Measurements from ENCODE around the gene SYCN. TPM values are rescaled to one million over a fixed set of nuclear protein-coding genes. Genes with fewer than 3 reads are reported as not detected.
A peak's percentile ranks its signal among the peaks of the same experiment; 100 is the strongest.
"Not testable (repeated sequence)": the region's sequence is repeated elsewhere in the genome, so short reads cannot be mapped to it uniquely, and the experiment has no call there.

The SYCN gene
- total RNA-seq, 1 experiment from 2014 or later: not detected

DNA sequence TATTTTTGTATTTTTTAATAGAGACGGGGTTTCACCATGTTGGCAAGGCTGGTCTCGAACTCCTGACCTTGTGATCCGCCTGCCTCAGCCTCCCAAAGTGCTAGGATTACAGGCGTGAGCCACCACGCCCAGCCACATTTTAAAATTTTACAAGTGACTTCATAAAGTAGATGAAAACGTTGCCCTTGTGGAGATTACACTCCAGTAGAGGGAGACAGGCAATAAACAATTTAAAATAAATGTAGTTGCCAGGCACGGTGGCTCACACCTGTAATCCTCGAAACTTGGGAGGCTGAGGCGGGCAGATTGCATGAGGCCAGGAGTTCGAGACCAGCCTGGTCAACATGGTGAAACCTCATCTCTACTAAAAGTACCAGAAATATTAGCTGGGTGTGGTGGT lies 15.0 kb upstream of the SYCN start:
- CTCF ChIA-PET: interaction anchor here (0.7 kb wide), 1 partner anchor 195 kb away, joined by 3 read pairs; no protein-coding TSS in a partner anchor
- H3K9me2 ChIP-seq (ENCODE audit: insufficient read depth); H2AFZ ChIP-seq (ENCODE audit: low read depth, low read length, poor library complexity, severe bottlenecking); H3K27ac ChIP-seq (ENCODE audit: low read depth, low read length); H3K4me3 ChIP-seq (replicated peaks in 1 of 2; ENCODE audit: low read depth in 1 of 2, low read length in 2 of 2); DNase-seq (ENCODE audit: low read depth, low spot score); H4K20me1 ChIP-seq (ENCODE audit: insufficient read depth); H3K4me1 ChIP-seq (ENCODE audit: control insufficient read depth in 1 of 2, insufficient read depth in 2 of 2, low read length in 2 of 2); H3K4me2 ChIP-seq (ENCODE audit: low read length); H3K79me2 ChIP-seq (ENCODE audit: insufficient read depth, low read length); BruUV-seq (replicated peaks); H3K9me3 ChIP-seq (ENCODE audit: control insufficient read depth in 1 of 2, insufficient read depth in 1 of 2, low read depth in 1 of 2, low read length in 2 of 2); H3K36me3 ChIP-seq (ENCODE audit: control insufficient read depth in 1 of 2, insufficient read depth in 2 of 2, low read length in 2 of 2); POLR2A ChIA-PET; H3K27me3 ChIP-seq (ENCODE audit: insufficient read depth, low read length); RAD21 ChIA-PET (ENCODE audit: low non-redundant PET in 1 of 2, low total read pairs in 2 of 2, uncharacterized antibody in 2 of 2, unreplicated experiment in 2 of 2); H3K9ac ChIP-seq (ENCODE audit: low read length): not testable (repeated sequence)
- intact Hi-C loops (cut with micrococcal nuclease): loop anchor here (10.0 kb wide), 1 partner anchor 316 kb away; the partner anchor contains the start of gene EID2B
- ATAC-seq: 0 out of 2 replicates have a peak, but pooled peaks have one; percentile 34
- TF ChIP-seq CBX3 (IDR thresholded peaks at IDR 0.05; ENCODE audit: low read depth) (peak; percentile 29; the same call in 1 of the 2 replicates), RAD21 (IDR thresholded peaks at IDR 0.05; ENCODE audit: low read depth) (peak; percentile 57)
- TF ChIP-seq, protein P1, sequence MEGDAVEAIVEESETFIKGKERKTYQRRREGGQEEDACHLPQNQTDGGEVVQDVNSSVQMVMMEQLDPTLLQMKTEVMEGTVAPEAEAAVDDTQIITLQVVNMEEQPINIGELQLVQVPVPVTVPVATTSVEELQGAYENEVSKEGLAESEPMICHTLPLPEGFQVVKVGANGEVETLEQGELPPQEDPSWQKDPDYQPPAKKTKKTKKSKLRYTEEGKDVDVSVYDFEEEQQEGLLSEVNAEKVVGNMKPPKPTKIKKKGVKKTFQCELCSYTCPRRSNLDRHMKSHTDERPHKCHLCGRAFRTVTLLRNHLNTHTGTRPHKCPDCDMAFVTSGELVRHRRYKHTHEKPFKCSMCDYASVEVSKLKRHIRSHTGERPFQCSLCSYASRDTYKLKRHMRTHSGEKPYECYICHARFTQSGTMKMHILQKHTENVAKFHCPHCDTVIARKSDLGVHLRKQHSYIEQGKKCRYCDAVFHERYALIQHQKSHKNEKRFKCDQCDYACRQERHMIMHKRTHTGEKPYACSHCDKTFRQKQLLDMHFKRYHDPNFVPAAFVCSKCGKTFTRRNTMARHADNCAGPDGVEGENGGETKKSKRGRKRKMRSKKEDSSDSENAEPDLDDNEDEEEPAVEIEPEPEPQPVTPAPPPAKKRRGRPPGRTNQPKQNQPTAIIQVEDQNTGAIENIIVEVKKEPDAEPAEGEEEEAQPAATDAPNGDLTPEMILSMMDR (IDR thresholded peaks at IDR 0.05 in 2 of 3, conservative IDR thresholded peaks at IDR 0.05 in 1 of 3; ENCODE audit: borderline replicate concordance in 1 of 3, insufficient read depth in 1 of 3, low read depth in 2 of 3, low read length in 2 of 3): peak in 1 of 3 experiments; percentile 46; a peak in 2 of 6 replicates

- Histone ChIP-seq H3K9me3 (ENCODE audit: control insufficient read depth in 1 of 2, insufficient read depth in 1 of 2, low read depth in 1 of 2, low read length in 2 of 2) (no peaks in the 10 kb centered on the region), H4K20me1 (ENCODE audit: insufficient read depth) (no peaks in the 10 kb centered on the region), H3K4me1 (ENCODE audit: control insufficient read depth in 1 of 2, insufficient read depth in 2 of 2, low read length in 2 of 2) (no peaks in the 10 kb centered on the region), H3K4me2 (ENCODE audit: low read length) (no peak overlapping the region), H3K79me2 (ENCODE audit: insufficient read depth, low read length) (no peaks in the 10 kb centered on the region), H3K27me3 (ENCODE audit: insufficient read depth, low read length) (no peaks in the 10 kb centered on the region), H2AFZ (ENCODE audit: low read depth, low read length, poor library complexity, severe bottlenecking) (no peak overlapping the region), H3K9me2 (ENCODE audit: insufficient read depth) (no peaks in the 10 kb centered on the region), H3K36me3 (ENCODE audit: control insufficient read depth in 1 of 2, insufficient read depth in 2 of 2, low read length in 2 of 2) (no peaks in the 10 kb centered on the region), H3K27ac (ENCODE audit: low read depth, low read length) (no peak overlapping the region), H3K9ac (ENCODE audit: low read length) (no peak overlapping the region), H3K4me3 (replicated peaks in 1 of 2; ENCODE audit: low read depth in 1 of 2, low read length in 2 of 2) (no peak overlapping the region)
- intact Hi-C loops (cut with micrococcal nuclease): loop anchor here (10.0 kb wide), 1 partner anchor 316 kb away; the partner anchor contains the start of gene EID2B
- RAD21 ChIA-PET (ENCODE audit: low non-redundant PET in 1 of 2, low total read pairs in 2 of 2, uncharacterized antibody in 2 of 2, unreplicated experiment in 2 of 2): no interaction called here
- CTCF ChIA-PET: interaction anchor here (0.7 kb wide), 2 partner anchors 97 to 195 kb away, joined by 3 read pairs; no protein-coding TSS in a partner anchor
- no peak for TF ChIP-seq POLR2A (IDR thresholded peaks at IDR 0.05; ENCODE audit: borderline replicate concordance, extremely low read depth, insufficient read depth, insufficient read length)
- no peak for TF ChIP-seq SRF (IDR thresholded peaks at IDR 0.05; ENCODE audit: low read depth)
- TF ChIP-seq REST (IDR thresholded peaks at IDR 0.05; ENCODE audit: low read depth): no peak
- no peak for ATAC-seq
- POLR2A ChIA-PET: no interaction called here
- DNase-seq (ENCODE audit: low read depth, low spot score): no peak
- BruUV-seq (replicated peaks): no TSS peak
Measured at GRCh38 chr19:39218230-39219007, 14.4 kb upstream of the SYCN start.

Data from HCT116 (cell line).